Activated CD4-positive, CD25-positive, alpha-beta regulatory T cell treated with anti-CD3 and anti-CD28 coated beads, Interleukin-2, amount 50 U/mL, for 24 hours (primary cell): ENCODE results near the gene UNC13C.

ENCODE experiments used
- ATAC-seq, 2 donors: fragments of 150-1000 bp; cut with Tn5 transposase; one replicate each; pipeline ENCODE4 v1.10.0; 2021; ENCODE audit warnings: mild to moderate bottlenecking in 1 of 2, moderate library complexity in 1 of 2

Gene UNC13C

DNA sequence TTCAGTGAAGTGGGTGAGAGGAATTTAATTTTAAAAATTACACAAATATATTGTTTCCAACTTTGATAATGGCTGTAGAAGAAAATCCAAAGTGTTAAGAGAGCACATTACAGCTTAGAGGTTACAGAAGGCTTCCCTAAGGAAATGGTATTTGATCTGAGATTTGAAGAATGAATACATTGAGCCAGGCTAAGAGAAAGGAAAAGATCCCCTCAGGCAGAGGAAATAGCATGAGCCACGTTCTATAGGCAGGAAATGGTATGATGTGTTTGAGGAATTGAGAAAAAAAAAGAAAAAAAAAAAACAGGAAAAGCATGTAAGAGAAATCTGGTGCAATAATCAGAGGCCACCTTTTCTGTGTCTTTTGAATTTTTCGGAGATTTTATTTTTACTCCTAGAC lies 48.6 kb downstream of the UNC13C start:
- ATAC-seq = no peak

GRCh38 chr15:54029081-54029480 lies 50.8 kb downstream of the UNC13C start:
- no peak for ATAC-seq

GRCh38 chr15:54032066-54032465 lies 53.8 kb downstream of the UNC13C start:
- no peak for ATAC-seq

- no peak for ATAC-seq
Observed at GRCh38 chr15:54033356-54033860, 55.2 kb downstream of the UNC13C start.

DNA sequence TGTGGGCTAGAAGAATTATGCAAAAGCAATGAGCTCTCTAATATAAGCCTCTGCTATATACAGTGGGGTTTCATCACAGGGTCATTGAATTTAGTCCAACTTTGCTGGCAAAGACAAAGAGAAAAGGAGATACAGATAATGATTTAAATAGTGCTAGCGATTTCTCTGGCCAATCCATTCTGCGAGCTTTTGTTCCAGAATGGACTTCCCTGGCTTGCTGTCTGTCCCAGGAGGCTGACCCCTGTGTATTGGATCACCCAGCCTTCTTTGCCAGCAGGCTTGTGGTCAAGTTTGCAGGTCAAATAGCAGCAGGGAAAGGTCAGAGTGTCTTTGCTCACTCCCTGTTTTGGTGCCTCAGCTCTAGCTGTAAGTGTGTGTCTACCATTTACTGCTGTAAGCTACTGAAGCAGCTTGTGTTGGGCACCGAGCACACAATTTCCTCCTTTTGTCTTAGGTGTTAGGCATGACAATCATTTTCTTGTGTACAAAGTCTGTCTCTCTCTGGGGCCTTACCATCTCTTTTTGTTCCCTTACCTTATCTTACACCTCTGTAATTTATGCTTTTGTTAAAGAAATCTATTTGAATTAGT lies 55.7 kb downstream of the UNC13C start:
- ATAC-seq = no peak

DNA sequence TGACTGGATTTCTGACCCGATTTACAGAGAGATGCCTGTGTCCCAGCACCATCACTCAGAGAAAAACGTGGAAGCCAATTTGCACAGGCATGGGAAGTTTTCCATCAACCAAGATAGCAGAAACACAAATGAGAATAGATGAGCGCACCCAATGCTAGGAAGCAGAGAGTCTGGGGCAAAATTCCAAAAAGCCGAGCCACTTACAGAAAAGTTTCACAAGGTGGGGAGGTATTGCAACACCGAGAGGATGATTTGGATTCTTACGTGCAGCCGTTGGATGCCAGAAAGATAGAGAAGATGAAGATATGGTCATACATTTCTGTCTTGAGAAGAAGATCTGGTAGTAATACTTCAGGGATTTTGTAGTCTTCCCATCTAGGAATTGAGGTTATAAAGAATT lies 57.4 kb downstream of the UNC13C start:
- ATAC-seq = no peak

DNA sequence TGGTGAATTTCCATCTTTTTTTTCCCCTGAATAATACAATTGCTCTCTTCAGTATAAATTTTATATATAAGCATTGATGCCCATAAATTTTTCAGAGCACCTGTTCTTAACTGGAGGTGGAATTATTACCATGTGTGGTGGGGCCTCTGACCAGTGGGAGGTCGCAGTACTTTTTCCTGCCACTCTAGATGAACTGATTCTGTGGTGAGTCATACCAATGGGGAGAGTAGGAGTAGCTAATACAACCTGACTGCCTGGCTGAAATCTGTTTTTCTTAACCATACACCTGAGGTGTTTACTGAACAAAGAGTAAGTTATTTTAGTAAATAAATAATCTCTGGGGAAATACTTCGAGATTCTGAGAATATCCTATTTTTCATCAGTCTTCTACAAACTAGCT lies 67.2 kb downstream of the UNC13C start:
- no peak for ATAC-seq

GRCh38 chr15:54046093-54046492 lies 67.9 kb downstream of the UNC13C start:
- no peak for ATAC-seq

GRCh38 chr15:54064365-54064764 lies 86.1 kb downstream of the UNC13C start:
- no peak for ATAC-seq

DNA sequence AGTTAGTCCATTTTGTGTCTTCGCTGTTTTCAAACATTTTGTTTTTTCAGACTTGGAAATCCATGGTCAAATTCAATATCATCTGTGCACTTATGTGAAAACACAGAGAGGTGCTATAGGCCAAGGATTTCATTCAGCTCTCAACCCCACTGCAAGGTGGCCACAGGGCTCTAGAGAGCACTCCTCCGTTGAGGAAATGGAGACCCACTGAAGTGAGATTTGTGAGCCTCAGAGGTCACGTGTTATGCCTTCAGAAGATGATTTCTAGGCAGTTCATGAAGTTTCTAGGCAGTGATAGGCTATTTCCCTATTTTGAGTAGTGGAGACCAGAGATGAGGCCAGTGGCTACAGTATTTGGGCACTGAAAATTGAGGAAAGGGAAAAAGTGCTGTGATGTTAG lies 88.2 kb downstream of the UNC13C start:
- no peak for ATAC-seq

GRCh38 chr15:54082836-54083492 lies 104.7 kb downstream of the UNC13C start:
- ATAC-seq = no peak

DNA sequence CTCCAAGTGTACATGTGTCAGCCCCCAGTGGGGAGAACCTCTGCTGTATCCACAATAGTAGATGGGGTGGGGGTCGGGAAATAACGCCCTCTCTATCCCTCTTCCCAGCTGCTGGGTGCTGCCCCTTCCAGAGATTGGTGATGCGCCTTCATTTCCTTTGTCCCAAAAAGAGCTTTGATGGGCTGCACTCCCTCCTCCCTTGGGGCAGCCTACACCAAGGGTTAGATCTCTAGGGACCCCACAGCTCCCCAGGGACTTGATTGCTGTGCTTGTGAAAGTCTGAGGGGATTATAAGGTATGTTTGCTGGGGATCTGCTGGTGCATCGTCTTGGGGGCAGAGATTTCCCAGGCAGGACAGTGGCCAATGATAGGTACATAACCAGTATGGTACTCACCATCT lies 105.3 kb downstream of the UNC13C start:
- no peak for ATAC-seq

DNA sequence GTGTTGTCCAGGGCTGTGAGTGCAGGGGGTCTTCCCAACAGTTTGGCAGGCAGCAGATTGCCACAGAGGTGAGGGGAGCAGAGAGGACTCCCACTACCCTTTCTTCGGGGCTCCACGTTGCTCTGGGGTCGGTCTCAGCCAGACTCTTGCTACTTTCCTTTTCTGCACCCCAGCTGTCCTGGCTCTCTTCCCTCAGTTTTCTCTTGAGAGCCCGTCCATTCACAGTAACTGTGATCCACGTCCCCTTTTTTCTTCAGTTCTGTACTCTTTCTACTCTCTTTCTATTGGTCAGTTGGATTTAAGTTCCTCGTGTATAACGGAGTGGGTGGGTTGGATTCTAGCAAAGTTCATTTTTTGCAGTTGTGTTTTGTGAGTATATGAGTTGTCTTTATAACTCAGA lies 105.8 kb downstream of the UNC13C start:
- no peak for ATAC-seq

GRCh38 chr15:54088837-54089236 lies 110.6 kb downstream of the UNC13C start:
- ATAC-seq = no peak

DNA sequence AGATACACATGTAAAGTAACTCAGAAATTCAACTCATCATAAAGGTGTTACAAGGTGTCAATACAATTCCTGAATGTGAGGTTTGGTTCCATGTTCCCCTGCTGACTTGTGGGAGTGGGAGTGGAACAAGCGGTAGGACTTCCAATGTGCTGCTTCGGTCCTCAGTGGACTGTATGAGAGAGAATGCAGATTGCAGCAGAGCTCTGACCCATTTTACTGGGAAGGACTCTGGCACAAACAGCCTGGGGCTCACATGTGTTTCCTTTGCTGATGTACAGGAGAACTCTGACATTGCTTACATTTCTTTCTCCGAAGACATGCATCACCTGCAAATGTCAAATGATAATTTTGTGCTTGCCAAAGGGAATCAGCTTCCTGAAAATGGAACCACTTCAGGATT lies 111.5 kb downstream of the UNC13C start:
- no peak for ATAC-seq

DNA sequence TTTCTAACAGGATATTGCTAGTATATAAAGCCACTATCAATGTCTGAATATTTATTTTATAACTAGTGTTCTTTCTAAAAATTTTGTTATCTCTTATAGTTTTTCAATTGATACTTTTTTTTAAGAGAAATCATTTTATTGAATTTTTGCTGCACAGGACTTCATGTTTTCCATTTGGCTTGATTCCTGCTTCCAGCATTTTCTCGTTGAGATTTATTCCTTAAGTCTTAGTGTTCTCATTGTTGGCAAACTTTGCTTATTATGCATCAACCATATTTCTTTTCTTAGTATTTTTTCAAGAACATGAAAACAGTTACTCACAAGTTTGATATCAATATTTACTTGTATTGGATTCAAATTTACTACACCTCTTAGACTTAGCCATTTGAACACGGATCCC lies 113.4 kb downstream of the UNC13C start:
- ATAC-seq = no peak

GRCh38 chr15:54094661-54095060 lies 116.4 kb downstream of the UNC13C start:
- no peak for ATAC-seq

DNA sequence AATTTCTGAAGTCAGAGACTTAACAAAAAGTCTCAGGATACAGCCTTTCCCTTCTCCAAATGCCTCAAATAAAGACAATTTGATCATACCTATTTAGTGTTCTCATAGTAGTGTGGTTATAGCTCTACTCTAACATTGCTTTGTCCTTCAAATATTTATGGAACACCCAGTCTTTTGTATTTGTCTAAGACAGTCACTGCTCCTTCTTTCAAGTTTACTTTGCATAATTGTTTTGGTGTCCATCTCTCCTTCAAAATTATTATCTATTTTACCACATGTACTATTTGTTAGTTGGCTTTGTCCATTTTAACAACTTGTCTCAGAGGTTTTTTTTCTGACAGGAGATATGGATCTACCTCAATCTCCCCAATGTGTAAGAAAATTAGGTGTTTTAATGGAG lies 118.8 kb downstream of the UNC13C start:
- no peak for ATAC-seq

GRCh38 chr15:54099010-54099409 lies 120.8 kb downstream of the UNC13C start:
- ATAC-seq = no peak

DNA sequence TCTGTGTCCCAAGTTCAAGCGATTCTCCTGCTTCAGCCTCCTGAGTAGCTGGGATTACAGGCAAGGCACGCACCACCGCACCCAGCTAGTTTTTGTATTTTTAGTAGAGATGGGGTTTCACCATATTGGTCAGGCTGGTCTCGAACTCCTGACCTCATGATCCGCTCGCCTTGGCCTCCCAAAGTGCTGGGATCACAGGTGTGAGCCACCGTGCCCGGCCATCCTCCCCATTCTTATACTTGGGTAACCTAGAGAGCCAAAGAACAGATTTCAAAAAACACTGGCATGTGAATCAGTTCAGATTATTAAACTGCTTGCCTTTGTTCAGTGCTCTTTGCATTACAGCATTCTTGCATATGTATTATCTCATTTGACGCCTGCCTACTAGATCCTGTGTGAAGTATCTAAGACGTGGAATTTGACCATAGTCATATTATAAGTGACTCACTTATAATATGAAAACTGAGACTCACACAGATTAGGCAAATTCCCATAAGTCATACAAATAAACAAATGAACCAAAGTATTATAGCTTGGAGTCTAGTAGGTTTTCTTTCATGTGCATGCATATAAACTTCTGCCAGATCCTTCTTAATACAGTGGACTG lies 123.5 kb downstream of the UNC13C start:
- ATAC-seq = no peak

DNA sequence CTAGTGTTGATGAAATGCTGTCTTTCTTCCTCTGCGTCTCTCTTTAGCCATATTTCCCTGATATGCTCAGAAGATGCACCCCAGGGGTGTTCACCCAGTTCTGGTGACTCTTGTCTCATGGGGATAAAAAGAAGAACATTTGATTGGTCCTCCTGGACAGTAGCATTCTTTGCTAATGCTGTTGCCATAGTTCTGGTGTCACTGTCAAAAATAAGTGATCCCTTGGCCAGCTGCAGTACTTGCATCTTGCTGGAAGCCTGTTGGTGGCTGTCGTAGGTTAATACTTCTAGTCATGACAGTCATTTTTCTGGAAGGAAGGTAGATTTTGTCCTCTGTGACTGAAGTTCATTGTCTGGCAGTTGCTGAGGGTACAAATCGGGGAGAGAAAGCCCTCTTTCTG lies 124.5 kb downstream of the UNC13C start:
- no peak for ATAC-seq

DNA sequence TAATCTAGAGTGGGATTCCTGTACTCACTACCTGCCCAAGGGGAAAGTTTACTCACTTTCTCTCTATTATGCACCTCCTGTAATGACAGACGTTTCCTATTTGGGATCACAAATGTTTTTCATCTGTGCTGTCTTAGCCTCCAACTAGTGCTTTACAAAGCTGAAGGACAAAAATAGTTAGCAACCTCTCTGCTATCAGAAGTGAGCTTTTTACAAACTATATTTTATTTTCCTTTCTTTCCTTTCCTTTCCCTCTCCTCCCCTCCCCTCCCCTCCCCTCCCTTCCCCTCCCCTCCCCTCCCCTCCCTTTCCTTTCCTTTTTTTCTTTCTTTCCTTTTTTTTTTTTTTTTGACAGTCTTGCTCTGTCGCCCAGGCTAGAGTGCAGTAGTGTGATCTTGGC lies 130.8 kb downstream of the UNC13C start:
- ATAC-seq = no peak

DNA sequence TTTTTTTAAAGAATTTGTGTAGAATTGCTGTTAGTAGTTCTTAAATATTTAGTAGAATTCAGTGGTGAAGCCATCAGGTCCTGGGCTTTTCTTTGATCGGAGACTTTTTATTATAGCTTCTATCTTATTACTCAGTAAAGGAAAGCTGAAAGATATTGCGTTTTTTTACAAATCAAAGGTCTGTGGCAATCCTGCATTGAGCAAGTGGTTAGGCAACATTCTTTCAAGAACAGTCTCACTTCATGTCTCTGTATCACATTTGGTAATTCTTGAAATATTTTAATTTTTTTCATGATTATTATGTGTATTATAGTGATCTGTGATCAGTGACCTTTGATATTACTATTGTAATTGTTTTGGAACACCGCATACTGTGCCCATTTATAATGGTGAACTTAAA lies 140.8 kb downstream of the UNC13C start:
- no peak for ATAC-seq

GRCh38 chr15:54120949-54121463 lies 142.8 kb downstream of the UNC13C start:
- no peak for ATAC-seq
